Astrocyte (in vitro differentiated cells and primary cell): ENCODE data around the gene TFB1M. TPM values are rescaled to one million over a fixed set of nuclear protein-coding genes. Genes with fewer than 3 reads are reported as not detected.

ENCODE experiments used
- DNase-seq: peaks from one replicate; pipeline ENCODE4 v3.0.0-alpha.2; 2010; ENCODE audit warnings: low read depth
- FAIRE-seq: peaks from 2 replicates; lab custom pipeline; 2011; peaks lifted over from hg19 to GRCh38; lab: Jason Lieb, UNC
- H2AFZ ChIP-seq: 2 replicates; pipeline ENCODE4 v1.6.0; 2012; ENCODE audit warnings: low read depth, low read length, inconsistent platforms
- H3K27ac ChIP-seq: 2 replicates; pipeline ENCODE4 v1.5.1; 2011; ENCODE audit warnings: low read depth, low read length, inconsistent platforms
- H3K27me3 ChIP-seq: 2 replicates; pipeline ENCODE4 v1.6.0; 2011; ENCODE audit warnings: low read length, inconsistent platforms; ENCODE audit not compliant: insufficient read depth
- H3K36me3 ChIP-seq: 2 replicates; pipeline ENCODE4 v1.5.1; 2011; ENCODE audit warnings: low read length, inconsistent platforms; ENCODE audit not compliant: insufficient read depth
- H3K4me1 ChIP-seq: 2 replicates; pipeline ENCODE4 v1.5.1; 2011; ENCODE audit warnings: low read length, inconsistent platforms; ENCODE audit not compliant: insufficient read depth
- H3K4me2 ChIP-seq: 2 replicates; pipeline ENCODE4 v1.6.0; 2012; ENCODE audit warnings: low read length, inconsistent platforms
- H3K4me3 ChIP-seq: 2 replicates; pipeline ENCODE4 v1.5.1; 2011; ENCODE audit warnings: low read depth, mild to moderate bottlenecking, low read length, inconsistent platforms; ENCODE audit not compliant: insufficient read depth
- H3K79me2 ChIP-seq: 2 replicates; pipeline ENCODE4 v1.6.0; 2012; ENCODE audit warnings: mild to moderate bottlenecking, low read length, inconsistent platforms; ENCODE audit not compliant: insufficient read depth
- H3K9ac ChIP-seq: 2 replicates; pipeline ENCODE4 v1.6.0; 2012; ENCODE audit warnings: mild to moderate bottlenecking, low read length, inconsistent platforms
- H3K9me3 ChIP-seq: 2 replicates; pipeline ENCODE4 v1.5.1; 2012; ENCODE audit warnings: low read depth, mild to moderate bottlenecking, low read length, inconsistent platforms; ENCODE audit not compliant: insufficient read depth
- H4K20me1 ChIP-seq: 2 replicates; pipeline ENCODE4 v1.6.0; 2012; ENCODE audit warnings: low read length, inconsistent platforms; ENCODE audit not compliant: insufficient read depth
- H3K27ac Mint-ChIP-seq: one replicate; pipeline ENCODE4 v1.8.0; 2021; ENCODE audit warnings: mild to moderate bottlenecking, mixed read lengths; ENCODE audit not compliant: unreplicated experiment
- H3K27me3 Mint-ChIP-seq: one replicate; pipeline ENCODE4 v1.8.0; 2021; ENCODE audit warnings: low read depth, mixed read lengths; ENCODE audit not compliant: unreplicated experiment
- H3K36me3 Mint-ChIP-seq: one replicate; pipeline ENCODE4 v1.8.0; 2021; ENCODE audit warnings: low read depth, mixed read lengths; ENCODE audit not compliant: unreplicated experiment
- H3K4me1 Mint-ChIP-seq: one replicate; pipeline ENCODE4 v1.8.0; 2021; ENCODE audit warnings: low read depth, mixed read lengths; ENCODE audit not compliant: unreplicated experiment
- H3K4me3 Mint-ChIP-seq: one replicate; pipeline ENCODE4 v1.8.0; 2021; ENCODE audit warnings: mild to moderate bottlenecking, moderate library complexity, mixed read lengths; ENCODE audit not compliant: unreplicated experiment
- H3K9me3 Mint-ChIP-seq: one replicate; pipeline ENCODE4 v1.8.0; 2021; ENCODE audit warnings: mild to moderate bottlenecking, mixed read lengths; ENCODE audit not compliant: unreplicated experiment
- CTCF ChIP-seq: IDR thresholded peaks from 2 replicates; pipeline ENCODE4 v1.5.1; 2011; ENCODE audit warnings: low read depth, mild to moderate bottlenecking, inconsistent platforms, low read length, moderate library complexity; ENCODE audit not compliant: insufficient read depth
- EZH2 ChIP-seq: IDR thresholded peaks from 2 replicates; pipeline ENCODE4 v1.6.1; 2012; ENCODE audit warnings: mild to moderate bottlenecking, low read length, inconsistent platforms; ENCODE audit not compliant: insufficient read depth
- total RNA-seq: library from RNA; stranded (reverse); gene quantifications from 2 replicates; pipeline ENCODE4 v1.2.1, GENCODE V29; 2021

Gene TFB1M
- total RNA-seq, 1 donor from 2014 or later, result 24.1 TPM

GRCh38 chr6:155250701-155251381 lies 63.4 kb downstream of the TFB1M start:
- peaks cover 17% of the 10 kb centered on the region for H3K36me3 Mint-ChIP-seq

GRCh38 chr6:155248008-155249001 lies 66.0 kb downstream of the TFB1M start:
- no peaks in the 10 kb centered on the region for H4K20me1 ChIP-seq
- no peaks in the 10 kb centered on the region for H3K36me3 ChIP-seq
- TF ChIP-seq CTCF (peak; percentile 90), EZH2 (no peak)
- H3K36me3 Mint-ChIP-seq, result peaks cover 22% of the 10 kb centered on the region
- H3K27ac Mint-ChIP-seq, result peak overlapping the region; percentile 58
- no peaks in the 10 kb centered on the region for H3K9me3 ChIP-seq
- no peaks in the 10 kb centered on the region for H3K79me2 ChIP-seq
- H3K27ac ChIP-seq, result peak overlapping the region; percentile 95
- no peak overlapping the region for H3K4me3 Mint-ChIP-seq
- peaks cover 21% of the 10 kb centered on the region for H3K4me1 Mint-ChIP-seq
- no peaks in the 10 kb centered on the region for H3K27me3 Mint-ChIP-seq
- peak overlapping the region; percentile 80 for H3K9ac ChIP-seq
- H3K9me3 Mint-ChIP-seq, result no peaks in the 10 kb centered on the region
- no peak overlapping the region for H3K4me3 ChIP-seq
- no peak overlapping the region for H2AFZ ChIP-seq
- no peaks in the 10 kb centered on the region for H3K27me3 ChIP-seq
- H3K4me1 ChIP-seq, result peaks cover 19% of the 10 kb centered on the region
- FAIRE-seq (peak; percentile 34), DNase-seq (peak; percentile 56)
- H3K4me2 ChIP-seq, result peak overlapping the region; percentile 44

More at GRCh38 chr6:155250701-155251381, 63.4 kb downstream of the TFB1M start:
- no peak overlapping the region for H2AFZ ChIP-seq
- DNase-seq (no peak), FAIRE-seq (no peak)
- H3K4me2 ChIP-seq, result no peak overlapping the region
- H3K79me2 ChIP-seq, result no peaks in the 10 kb centered on the region
- Mint-ChIP-seq H3K27me3 (no peaks in the 10 kb centered on the region), H3K4me1 (peaks cover 21% of the 10 kb centered on the region), H3K4me3 (no peak overlapping the region), H3K9me3 (no peaks in the 10 kb centered on the region), H3K27ac (no peak overlapping the region)
- no peaks in the 10 kb centered on the region for H4K20me1 ChIP-seq
- H3K27me3 ChIP-seq, result no peaks in the 10 kb centered on the region
- no peaks in the 10 kb centered on the region for H3K9me3 ChIP-seq
- no peak overlapping the region for H3K9ac ChIP-seq
- no peak overlapping the region for H3K4me3 ChIP-seq
- H3K27ac ChIP-seq, result no peak overlapping the region
- TF ChIP-seq EZH2 (no peak), CTCF (no peak)
- H3K4me1 ChIP-seq, result peaks cover 19% of the 10 kb centered on the region
- peaks cover 12% of the 10 kb centered on the region for H3K36me3 ChIP-seq
